Skin of body (tissue), 2 donors: ENCODE results near the gene NOCT. TPM values are rescaled to one million over a fixed set of nuclear protein-coding genes. Genes with fewer than 3 reads are reported as not detected.

Source experiments
- small RNA-seq: library from RNA; depleted of rRNA; stranded (forward); fragments of <200 nt; gene quantifications from one replicate; pipeline ENCODE3, GENCODE V24; 2014; ENCODE audit warnings: low replicate concordance
- total RNA-seq: library from RNA; depleted of rRNA; stranded (reverse); fragments of >200 nt; gene quantifications from one replicate; pipeline ENCODE4 v1.2.3, GENCODE V29; 2014

NOCT gene
- total RNA-seq, 1 donor from 2014 or later: 13.5 TPM

Small RNA genes within 50 kb of the gene (small RNA-seq; reads per million reads assigned to genes)
- gene RNU6-531P: not detected

Other genes with a start within 250 kb of the NOCT start
- gene ELF2, start 161.4 kb downstream of the NOCT start, total RNA-seq: 66.2 TPM